ENCODE data around the gene ZNF433.

GRCh38 chr19:12015015-12015752, 20.3 kb downstream of the ZNF433 start:
- TF ChIP-seq, protein P1, sequence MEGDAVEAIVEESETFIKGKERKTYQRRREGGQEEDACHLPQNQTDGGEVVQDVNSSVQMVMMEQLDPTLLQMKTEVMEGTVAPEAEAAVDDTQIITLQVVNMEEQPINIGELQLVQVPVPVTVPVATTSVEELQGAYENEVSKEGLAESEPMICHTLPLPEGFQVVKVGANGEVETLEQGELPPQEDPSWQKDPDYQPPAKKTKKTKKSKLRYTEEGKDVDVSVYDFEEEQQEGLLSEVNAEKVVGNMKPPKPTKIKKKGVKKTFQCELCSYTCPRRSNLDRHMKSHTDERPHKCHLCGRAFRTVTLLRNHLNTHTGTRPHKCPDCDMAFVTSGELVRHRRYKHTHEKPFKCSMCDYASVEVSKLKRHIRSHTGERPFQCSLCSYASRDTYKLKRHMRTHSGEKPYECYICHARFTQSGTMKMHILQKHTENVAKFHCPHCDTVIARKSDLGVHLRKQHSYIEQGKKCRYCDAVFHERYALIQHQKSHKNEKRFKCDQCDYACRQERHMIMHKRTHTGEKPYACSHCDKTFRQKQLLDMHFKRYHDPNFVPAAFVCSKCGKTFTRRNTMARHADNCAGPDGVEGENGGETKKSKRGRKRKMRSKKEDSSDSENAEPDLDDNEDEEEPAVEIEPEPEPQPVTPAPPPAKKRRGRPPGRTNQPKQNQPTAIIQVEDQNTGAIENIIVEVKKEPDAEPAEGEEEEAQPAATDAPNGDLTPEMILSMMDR (IDR thresholded peaks at IDR 0.05), result no peak
- TF ChIP-seq POLR2A (IDR thresholded peaks at IDR 0.05) (no peak), POLR2AphosphoS5 (IDR thresholded peaks at IDR 0.05) (no peak)
